T follicular helper cell (primary cell): ENCODE results near the gene PPIB.
A peak's percentile ranks its signal among the peaks of the same experiment; 100 is the strongest.

Experiments used
- DNase-seq: peaks from one replicate; pipeline ENCODE4 v3.0.0-alpha.2; 2020; ENCODE audit warnings: low read depth

The PPIB gene

DNA sequence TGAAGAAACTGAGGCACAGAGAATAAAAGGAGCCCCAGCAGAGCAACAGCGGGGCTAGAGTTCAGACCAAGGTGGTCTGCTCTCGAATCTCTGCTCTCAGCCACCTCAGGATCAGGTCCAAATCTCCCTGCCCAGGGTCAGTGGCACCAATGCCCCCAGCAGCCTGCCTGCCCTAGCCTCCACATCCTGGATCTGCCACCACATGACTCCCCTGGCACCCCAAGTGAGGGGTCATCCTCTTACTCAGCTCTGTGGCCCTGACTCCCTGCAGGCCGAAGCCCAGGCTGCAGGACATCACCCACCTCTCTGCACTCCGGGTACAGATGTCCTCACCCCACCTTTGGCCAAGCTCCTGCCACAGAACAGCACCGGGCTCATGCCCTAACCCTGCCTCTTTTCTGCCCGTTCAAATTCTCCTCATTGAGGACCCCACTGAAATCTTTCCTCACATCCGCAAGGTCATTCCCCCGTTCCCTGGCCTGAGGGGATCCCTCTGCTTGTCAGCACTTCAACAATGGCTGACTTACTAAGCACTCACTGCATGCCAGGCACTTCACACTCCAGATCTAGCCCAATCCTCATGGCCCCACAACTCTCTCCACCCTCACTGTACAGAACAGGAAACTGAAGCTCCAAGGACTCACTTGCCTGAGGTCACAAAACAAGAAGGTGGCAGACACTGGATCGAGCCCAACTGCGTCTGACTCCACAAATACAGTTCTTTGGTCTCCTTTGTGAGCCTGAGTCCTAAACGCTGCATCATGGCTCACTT, 4.3 kb downstream of the PPIB start:
- no peak for DNase-seq

DNA sequence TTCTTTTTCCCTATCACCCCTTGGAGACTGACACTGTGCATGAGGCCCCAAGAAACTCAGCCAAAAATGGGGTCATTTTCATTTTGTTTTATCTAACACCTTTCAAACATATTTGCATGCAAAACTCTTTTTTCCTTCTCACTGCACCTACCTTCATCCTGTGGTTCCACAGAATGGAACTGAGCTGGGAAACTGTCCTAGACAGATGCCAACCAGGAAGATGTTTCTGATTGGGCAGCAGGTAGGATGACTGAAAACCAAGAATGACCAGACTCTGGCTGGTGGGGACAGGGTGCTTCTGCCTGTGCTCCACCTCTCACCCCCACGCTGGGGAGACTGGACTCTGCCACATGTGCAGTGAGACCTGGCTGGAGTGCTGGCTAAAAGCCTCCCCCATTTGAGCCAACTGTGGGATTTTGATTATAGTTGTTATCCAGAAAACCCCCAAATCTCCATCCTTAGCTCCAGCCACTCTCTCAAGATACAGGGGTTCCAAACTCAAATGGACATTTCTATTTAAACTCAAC, 5.2 kb downstream of the PPIB start:
- no peak for DNase-seq

DNA sequence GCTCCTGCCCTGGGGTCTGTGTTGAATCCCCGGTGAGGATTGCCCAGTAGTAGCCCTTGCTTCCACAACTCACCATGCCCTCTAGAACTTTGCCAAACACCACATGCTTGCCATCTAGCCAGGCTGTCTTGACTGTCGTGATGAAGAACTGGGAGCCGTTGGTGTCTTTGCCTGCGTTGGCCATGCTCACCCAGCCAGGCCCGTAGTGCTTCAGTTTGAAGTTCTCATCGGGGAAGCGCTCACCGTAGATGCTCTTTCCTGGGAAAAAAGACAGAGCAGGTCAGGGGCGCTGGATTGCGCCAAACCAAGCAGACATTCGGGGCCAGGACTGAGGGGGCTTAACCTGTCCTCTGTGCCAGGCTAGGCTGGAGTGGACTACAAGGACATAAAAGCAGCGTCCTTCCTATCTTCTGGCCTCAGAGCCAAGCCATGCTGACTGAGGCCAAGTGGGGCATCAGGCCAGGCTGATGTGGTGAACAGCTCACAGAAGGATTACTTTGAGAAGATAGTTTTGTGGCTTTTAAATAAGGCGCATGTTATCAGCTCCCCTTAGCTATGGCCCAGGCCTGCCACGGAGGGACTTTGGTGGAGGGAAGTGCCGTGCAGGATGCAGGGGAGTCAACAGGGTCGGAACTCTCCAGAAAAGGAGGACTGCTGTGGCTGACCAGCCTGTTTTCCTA, 6.0 kb downstream of the PPIB start:
- DNase-seq: no peak

DNA sequence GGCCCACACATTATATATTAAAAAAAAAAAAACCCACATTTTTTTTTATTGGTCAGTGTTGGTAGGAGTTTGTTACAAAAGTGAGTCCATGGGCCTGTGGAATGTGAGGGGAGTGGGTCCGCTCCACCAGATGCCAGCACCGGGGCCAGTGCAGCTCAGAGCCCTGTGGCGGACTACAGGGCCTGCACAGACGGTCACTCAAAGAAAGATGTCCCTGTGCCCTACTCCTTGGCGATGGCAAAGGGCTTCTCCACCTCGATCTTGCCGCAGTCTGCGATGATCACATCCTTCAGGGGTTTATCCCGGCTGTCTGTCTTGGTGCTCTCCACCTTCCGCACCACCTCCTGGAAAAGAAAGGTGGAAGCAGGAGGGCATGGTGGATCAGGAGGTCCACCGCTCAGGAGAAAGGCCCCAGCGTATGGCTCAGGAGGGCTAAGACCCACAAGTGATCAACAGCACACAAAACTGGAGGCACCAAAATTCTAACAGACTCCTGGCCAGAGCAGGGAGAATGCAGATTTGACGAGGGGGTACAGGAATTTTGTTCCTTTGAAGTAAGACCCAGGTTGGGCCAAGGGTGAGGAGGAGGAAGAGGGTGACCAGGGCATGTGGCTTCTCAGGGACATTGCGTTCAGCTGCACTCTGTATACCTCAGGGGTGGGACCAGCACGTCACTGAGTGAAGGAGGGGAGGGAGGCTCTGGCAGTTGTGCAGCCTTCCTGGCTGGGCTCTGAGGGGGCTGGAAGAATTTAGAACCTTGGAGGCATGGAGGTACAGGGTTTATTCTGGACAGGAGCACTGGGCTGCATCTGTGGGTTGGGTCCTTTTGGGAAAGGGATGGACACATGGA, 6.8 kb downstream of the PPIB start:
- DNase-seq: no peak

DNA sequence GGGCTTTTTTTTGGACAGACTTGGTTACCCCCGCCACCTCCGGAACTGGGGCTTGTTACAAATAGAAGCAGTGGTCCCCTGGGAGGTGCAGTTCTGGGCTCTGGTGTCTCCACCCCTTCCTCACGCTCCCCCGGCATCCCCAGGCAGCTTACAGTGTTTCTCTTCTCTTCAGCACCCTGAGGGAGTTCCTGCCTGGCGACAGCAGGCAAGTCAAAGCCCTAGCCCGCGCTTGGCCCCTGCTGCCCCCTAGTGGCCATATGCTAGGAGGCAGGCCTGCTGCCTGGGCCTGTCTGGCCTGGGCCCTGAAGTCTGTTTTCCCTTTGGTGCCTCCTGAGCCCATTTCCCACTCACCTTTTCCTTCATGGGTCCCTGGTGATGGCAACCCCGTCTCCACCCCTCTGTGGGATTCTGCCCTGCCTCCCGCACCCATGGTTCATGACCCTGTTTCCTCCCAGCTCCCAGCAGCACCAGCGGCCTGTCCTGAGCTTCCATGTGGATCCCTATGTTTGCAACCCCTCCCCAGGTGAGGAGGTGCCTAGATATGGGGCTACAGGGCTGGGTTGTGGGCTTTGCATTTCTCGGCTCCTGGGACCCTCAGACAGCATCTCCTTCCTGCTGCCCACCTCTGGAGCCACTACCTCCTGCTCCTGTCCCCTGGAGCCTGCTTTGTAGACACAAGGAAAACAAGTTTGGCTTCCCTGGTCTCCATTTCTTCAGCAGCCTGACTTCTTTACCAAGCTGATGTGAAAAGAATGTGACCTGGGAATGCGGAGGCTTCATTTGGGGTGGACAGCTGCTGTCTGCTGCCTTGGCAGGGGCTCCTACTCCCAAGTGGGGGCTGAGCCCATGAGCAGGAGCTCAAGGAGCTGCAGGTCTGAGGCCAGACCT, 9.1 kb downstream of the PPIB start:
- peak; percentile 84 for DNase-seq

DNA sequence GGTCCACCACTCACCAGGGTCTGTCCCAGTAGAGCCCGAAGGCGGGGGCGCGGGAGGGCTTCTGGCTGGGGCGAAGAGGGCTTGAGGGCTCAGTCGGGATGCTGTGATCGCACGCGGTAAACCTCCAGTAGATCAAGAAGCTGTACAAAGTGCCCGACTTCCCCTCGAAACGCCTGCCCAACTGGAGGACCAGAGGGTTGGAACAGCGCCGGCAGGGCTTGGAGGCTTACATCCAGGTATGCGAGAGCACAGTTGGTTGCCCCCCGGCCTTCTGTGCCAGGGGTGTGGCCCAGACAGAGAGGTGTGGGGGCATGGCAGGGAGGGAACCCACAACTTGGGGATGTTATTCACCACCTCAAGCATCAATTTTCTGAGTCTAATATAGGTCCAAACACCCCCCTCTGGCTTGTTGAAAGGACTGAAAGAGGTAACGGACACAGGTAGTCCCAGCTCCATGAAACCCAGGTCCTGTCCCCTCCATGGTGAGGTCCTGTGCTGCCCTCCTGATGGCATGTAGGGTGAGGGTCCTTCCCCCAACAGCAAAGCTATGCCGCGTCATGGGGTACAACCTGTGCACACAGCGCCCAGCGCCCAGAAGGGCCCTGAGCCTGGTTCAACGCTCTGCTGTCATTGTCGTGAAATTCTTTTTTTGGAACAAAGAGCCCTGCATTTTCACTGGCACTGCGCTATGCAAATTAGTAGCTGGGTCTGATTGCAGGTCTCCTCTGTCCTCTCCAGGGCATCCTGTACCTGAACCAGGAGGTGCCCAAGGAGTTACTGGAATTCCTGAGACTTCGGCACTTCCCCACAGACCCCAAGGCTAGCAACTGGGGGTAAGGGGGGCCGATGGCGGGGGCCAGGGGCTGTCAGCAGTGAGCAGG, 10.1 kb downstream of the PPIB start:
- DNase-seq: no peak

- peak; percentile 20 for DNase-seq
These were observed 10.9 kb downstream of the PPIB start, which contains the start of gene SNX22 for GRCh38 chr15:64151727-64152506. Gene SNX22, plus strand, starts transcription at chr15:64151731. Its CDS starts 45 bp downstream, at chr15:64151776.

GRCh38 chr15:64149893-64150578, 12.8 kb downstream of the PPIB start:
- no peak for DNase-seq

- no peak for DNase-seq
These were observed 13.4 kb downstream of the PPIB start for GRCh38 chr15:64149424-64149823.

DNA sequence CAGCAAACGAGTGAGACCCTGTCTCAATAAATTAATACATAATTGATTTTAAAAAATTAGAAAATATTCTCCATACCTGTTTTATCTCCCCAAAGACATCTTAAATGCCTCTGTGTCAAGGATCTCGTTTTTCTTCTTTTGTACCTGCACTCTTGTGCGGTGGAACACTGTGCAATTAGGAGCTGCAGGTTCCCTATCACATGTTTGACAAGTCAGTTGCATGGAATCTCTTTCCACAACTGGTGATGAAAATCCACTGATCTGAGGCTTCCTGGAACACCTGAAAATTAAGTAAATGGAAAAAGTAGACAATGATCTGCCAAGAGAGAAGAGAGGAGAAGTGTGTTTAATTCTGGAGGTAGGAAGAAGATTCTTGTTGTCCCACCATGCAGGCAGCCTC, 14.2 kb downstream of the PPIB start:
- DNase-seq: no peak

DNA sequence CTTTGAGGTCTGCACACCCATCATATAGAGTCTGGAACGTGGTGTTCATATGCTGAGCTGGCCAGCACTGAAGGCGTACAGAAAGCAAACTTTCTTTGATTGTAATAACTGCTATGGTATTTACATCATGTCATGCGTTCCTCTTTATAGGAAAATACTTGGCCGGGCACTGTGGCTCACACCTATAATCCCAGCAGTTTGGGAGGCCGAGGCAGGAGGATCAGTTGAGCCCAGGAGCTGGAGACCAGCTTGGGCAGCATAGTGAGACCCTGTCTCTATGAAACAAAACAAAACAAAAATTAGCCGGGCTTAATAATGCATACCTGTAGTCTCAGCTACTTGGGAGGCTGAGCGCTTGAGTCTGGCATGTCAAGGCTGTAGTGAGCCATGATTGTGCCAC, 14.7 kb downstream of the PPIB start:
- no peak for DNase-seq

- DNase-seq: no peak
These were observed 15.7 kb downstream of the PPIB start for GRCh38 chr15:64146885-64147681.

- DNase-seq: no peak
These were observed 16.3 kb downstream of the PPIB start for GRCh38 chr15:64146520-64146884.

GRCh38 chr15:64146041-64146440, 16.8 kb downstream of the PPIB start:
- DNase-seq: no peak

DNA sequence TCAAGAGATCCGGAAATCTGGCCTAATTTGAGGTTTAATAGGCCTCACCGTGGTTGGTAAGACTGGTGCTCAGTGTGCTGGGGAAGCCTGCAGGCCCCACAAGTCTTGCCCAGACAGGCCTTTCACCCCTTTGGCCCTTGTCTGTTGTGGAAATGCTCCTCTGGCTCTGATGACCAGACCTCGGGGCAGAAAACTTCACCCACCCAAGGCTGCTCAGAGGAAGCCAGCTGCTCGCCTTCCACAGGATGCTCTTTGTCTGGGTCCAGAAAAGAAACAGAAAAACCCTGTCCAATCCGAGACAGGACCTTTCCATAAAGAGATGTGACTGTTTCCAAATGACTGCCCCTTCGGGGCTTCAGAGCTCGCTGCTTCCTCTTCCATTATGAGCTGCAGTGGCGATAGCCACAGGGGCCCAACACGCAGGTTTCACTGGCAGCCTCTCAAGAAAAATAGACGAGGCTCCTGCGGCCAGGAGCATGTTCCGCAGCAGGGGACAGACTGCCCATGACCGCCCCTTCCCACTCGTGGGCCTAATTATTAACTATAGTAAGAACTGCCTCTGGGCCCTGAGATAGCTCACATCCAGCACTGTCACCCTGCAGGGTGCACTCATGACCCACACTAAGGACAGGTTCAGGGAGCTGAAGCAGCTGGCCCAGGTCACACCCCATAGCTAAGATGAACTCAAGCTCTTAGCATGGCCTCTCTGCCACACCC, 18.1 kb downstream of the PPIB start:
- no peak for DNase-seq

- no peak for DNase-seq
These were observed 18.6 kb downstream of the PPIB start for GRCh38 chr15:64144192-64144564.

DNA sequence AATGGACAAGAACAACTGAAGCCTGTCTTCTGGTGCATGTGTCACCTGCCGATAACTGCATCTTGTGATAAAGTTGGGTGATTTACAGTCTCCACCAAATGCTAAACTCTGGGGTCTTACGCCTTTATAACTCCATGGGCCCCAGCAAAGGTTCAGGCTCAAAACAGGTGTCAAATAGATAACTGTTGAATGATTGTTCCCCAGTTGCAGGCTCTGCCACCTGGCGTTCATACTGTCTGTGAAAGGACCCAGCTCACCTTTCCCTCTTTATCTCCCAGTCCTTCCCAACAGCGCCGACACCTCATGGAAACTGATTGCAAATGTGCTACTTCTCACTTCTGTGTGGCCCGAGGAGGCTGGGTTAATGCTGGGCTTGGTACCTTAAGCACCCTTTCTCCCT, 19.5 kb downstream of the PPIB start:
- no peak for DNase-seq
